ENCODE data around the gene TRPM3. TPM values are rescaled to one million over a fixed set of nuclear protein-coding genes. Genes with fewer than 3 reads are reported as not detected.
"Not testable (repeated sequence)": the region's sequence is repeated elsewhere in the genome, so short reads cannot be mapped to it uniquely, and the experiment has no call there.

Gene TRPM3
- total RNA-seq, 1 donor = under 0.01 TPM

DNA sequence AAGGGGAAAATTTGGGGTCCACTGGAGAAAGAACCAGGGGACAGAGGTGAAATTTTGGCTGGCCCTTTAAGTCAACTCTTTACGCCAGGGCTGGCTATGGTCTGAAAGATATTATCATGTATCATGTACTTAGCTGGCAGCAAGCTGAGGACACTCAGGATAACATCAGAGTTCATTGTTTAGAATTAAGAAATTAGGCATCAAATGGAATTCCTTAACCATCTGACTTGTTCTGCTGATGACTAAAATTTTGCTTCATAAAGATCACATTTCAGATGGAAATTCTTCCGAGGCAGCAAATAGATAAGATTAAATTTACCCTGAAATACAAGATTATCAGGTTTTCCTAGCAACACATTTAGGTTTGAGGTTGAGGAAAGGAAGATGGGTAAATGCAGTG is 437.6 kb downstream of the TRPM3 start:
- DNase-seq (ENCODE audit: low read depth in 2 of 3, low spot score in 2 of 3) = no peak

GRCh38 chr9:70682298-70682697 is 439.1 kb downstream of the TRPM3 start:
- no peak for DNase-seq (ENCODE audit: low read depth in 2 of 3, low spot score in 2 of 3)

DNA sequence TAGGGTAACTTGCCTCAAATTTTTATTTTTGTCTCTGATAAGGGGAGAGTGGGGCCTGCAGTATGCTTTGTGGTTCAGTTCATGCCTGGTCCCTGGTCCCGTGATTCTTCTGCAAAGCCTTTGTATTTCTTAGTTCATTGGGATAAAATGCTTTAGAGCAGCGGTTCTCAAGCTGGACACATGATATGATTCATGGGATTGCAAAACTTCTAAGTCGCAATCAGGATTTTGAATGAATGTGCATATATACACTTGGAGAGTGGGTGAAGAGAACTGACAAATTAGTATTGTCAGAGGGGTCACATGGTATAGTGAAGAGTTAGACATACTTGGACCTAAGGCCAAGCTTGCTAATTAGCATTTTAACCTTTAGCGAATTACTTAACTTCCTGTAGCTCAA is 441.6 kb downstream of the TRPM3 start:
- DNase-seq (ENCODE audit: low read depth in 2 of 3, low spot score in 2 of 3) = no peak

DNA sequence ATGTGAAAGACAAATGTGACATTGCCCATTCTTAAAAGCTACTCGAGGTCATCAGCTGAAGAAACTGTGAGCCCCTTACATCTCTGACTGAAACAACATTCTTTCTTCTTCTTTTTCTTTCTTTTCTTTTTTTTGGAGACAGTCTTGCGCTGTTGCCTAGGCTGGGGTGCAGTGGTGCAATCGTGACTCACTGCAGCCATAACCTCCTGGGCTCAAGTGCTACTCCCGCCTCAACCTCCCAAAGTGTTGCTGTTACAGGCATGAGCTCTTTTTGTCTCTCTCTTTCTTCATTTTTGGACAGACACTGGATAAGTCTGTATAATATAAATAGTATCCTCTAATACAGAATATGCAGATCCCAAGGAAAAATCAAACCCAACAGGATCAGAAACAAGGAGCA is 443.3 kb downstream of the TRPM3 start:
- no peak for DNase-seq (ENCODE audit: low read depth in 2 of 3, low spot score in 2 of 3)

- no peak for DNase-seq (ENCODE audit: low read depth in 2 of 3, low spot score in 2 of 3)
These were observed 444.2 kb downstream of the TRPM3 start for GRCh38 chr9:70677055-70677735.

GRCh38 chr9:70675868-70676370 is 445.5 kb downstream of the TRPM3 start:
- no peak for DNase-seq (ENCODE audit: low read depth in 2 of 3, low spot score in 2 of 3)

DNA sequence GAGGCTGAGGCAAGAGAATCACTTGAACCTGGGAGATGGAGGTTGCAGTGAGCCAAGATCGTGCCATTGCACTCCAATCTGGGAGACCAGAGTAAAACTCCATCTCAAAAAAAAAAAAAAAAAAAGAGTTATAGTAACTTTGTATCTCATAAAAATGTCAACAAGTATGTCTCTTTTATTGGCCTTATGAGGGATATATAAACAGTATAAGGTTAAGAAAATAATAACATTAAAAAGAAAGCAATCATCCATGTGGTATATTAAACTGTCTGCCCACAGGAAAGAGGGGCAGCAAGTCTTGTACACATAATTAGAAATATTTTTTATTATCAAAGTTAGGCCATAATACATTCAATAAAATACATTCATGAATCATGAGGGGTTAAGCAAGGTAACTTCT is 447.6 kb downstream of the TRPM3 start:
- no peak for DNase-seq (ENCODE audit: low read depth in 2 of 3, low spot score in 2 of 3)

DNA sequence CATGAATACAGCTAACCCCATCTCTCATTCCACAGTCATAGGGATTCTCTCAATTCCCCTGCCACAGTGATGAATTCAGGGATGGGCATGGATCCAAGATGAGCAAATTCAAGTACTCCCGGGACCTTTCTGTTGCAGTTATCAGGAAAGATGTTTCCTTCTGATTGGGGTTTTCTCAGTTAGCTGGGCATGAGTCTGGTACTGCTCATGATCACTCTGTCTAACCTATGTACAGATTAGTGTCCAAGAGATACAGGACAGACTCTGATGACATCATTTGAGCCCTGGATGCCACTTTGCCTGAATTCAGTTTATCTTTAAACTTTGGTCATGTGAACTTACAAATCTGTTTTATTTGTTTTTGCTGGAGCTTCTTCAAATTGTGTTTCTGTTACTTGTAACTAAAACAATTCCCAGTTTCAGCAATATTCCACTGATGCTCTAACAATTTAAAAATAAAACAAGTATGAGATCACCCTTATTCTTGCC is 449.2 kb downstream of the TRPM3 start:
- no peak for DNase-seq (ENCODE audit: low read depth in 2 of 3, low spot score in 2 of 3)

DNA sequence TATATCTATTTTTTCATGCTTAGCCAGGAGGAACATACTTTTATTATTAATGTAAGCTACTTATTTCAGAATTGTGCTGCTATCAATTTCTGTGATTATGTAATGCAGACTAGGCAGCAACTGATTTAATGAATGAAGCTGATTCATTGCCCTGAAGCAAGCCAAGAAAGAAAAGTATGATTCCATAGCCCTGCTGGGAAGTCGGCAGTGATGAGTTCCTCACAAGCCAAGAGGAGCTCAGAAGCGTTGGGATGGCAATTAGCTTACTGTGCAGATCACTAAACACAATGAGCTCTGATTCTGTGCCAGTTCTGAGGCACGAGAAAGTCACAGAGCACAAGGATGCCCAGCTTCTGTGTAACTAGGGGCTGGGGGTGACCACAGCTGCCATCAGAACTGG is 452.7 kb downstream of the TRPM3 start:
- no peak for DNase-seq (ENCODE audit: low read depth in 2 of 3, low spot score in 2 of 3)

DNA sequence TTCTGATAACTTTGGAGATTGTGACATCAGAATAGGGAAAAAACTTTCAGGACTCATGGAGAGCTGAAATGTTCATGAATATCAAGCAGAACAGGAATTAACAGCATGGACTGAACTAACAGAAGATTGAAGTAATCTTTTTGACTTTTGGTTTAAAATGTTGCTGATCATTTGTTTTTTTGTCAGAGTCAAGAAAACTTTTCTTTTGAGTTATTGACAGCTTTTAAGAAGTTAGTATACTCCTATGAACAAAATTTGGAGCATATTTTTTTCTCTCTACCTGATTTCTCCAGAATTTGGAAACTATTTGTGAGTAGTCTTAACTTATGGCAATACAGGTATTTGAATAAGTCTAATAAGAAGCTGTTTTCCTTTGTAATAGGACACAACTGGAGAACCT is 462.7 kb downstream of the TRPM3 start:
- no peak for DNase-seq (ENCODE audit: low read depth in 2 of 3, low spot score in 2 of 3)

DNA sequence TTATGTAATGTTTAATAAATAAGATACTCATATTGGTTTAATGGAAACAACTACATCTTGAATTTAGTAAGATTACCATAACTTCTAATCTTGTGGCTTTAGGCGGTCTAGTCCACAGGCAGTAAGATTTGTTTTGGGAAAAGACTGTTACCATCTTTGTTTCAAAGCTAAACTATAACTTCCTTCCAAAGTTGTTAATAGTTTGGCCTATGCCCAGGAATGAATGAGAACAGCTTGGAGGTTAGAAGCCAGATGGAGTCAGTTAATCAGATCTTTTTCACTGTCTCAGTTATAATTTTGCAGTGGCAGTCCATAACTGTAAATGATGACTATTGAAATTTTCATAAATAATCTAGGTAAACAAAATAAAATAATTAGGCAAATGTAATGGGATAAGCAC is 465.1 kb downstream of the TRPM3 start:
- DNase-seq (ENCODE audit: low read depth in 2 of 3, low spot score in 2 of 3) = no peak

DNA sequence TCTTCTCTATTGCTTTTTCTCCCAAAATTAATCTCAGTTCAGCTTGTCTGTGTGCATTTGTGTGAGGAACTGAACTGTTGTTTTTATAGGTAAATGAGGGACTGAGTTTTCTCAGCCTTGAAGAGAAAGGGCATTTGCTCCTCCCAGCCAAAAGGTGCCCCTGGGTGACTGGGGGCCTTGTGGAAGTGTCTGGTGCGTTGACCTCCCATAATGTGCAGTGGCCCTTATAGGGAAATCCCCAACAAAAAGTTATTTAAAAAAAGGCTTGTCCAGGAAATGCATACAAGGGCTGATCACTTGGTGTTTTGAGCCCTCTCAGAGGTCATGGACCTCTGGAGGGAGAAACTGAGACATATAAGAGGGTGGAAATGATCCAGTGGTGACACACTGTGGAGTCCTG is 467.3 kb downstream of the TRPM3 start:
- no peak for DNase-seq (ENCODE audit: low read depth in 2 of 3, low spot score in 2 of 3)

DNA sequence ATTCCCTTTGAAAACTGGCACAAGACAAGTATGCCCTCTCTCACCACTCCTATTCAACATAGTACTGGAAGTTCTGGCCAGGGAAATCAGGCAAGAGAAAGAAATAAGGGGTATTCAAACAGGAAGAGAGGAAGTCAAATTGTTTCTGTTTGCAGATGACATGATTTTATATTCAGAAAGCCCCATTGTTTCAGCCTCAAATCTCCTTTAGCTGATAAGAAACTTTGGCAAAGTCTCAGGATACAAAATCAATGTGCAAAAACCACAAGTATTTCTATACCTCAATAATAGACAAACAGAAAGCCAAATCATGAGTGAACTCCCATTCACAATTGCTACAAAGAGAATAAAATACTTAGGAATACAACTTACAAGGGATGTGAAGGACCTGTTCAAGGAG is 476.8 kb downstream of the TRPM3 start:
- not testable (repeated sequence) for DNase-seq (ENCODE audit: low read depth in 2 of 3, low spot score in 2 of 3)

GRCh38 chr9:70642341-70642740 is 479.1 kb downstream of the TRPM3 start:
- DNase-seq (ENCODE audit: low read depth in 2 of 3, low spot score in 2 of 3) = no peak

DNA sequence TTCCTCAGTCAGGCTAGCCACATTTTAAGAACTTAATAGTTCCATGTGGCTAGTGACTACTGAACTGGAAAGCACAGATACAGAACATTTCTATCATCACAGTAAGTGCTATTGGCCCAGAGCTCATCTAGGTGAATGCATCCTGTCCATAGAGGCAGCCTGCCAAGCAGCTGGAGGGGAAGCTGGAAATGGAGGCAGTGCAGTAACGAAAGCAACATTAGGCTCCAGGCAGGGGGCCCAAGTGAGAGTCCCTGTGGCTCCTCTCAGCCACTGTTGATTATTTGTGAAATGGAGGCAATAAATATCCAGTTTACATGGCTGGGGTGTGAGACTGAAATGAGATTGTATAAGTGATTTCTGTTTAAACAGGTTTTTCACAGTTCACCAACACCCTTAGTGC is 479.8 kb downstream of the TRPM3 start:
- DNase-seq (ENCODE audit: low read depth in 2 of 3, low spot score in 2 of 3) = no peak

DNA sequence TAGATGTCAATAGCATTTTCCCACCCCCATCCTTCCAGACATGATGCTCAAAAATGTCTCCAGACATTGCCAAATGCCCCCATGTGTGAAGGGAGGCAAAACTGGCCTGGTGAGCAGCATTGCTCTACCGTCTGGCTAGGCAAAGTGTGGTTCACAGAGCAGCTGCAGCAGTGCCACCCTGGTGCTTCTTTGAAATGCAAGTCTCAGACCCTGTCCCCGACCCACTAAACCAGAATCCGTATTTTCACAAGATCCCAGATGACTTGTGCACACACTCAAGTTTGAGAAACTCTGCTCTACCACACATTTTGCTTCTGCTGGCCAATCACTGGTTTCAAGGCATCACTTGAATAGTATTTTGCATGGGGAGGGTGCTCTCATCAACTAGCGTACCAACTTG is 480.4 kb downstream of the TRPM3 start:
- no peak for DNase-seq (ENCODE audit: low read depth in 2 of 3, low spot score in 2 of 3)

GRCh38 chr9:70639853-70640814 is 481.3 kb downstream of the TRPM3 start:
- peak in 2 of 3 donors; percentile 38 to 76 for DNase-seq (ENCODE audit: low read depth in 2 of 3, low spot score in 2 of 3)

- DNase-seq (ENCODE audit: low read depth in 2 of 3, low spot score in 2 of 3) = no peak
These were observed 485.6 kb downstream of the TRPM3 start for GRCh38 chr9:70635790-70636189.

GRCh38 chr9:70634696-70635095 is 486.7 kb downstream of the TRPM3 start:
- no peak for DNase-seq (ENCODE audit: low read depth in 2 of 3, low spot score in 2 of 3)

GRCh38 chr9:70630971-70631370 is 490.4 kb downstream of the TRPM3 start:
- DNase-seq (ENCODE audit: low read depth in 2 of 3, low spot score in 2 of 3) = no peak

DNA sequence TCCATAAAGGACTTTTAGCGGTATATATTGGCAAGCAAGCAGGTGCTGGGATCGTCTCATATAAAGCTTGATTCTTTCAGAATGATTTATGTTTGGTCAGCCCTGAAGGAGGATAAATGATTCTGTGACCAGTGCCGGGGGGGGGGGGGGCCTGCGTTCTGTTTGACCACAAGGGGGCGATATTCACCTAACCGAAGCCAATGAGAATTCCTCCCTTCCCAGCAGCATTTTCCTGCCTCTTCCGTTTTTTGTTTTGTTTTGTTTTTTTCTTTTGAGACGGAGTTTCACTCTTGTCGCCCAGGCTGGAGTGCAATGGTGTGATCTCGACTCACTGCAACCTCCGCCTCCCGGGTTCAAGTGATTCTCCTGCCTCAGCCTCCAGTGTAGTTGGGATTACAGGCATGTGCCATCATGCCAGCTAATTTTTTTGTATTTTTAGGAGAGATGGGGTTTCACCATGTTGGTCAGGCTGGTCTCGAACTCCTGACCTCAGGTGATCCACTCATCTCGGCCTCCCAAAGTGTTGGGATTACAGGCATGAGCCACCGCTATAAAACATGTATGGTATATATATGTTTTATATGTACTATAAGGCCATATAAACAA is 492.2 kb downstream of the TRPM3 start:
- not testable (repeated sequence) for DNase-seq (ENCODE audit: low read depth in 2 of 3, low spot score in 2 of 3)
